GM12891 (cell line): ENCODE data around the gene HNRNPM.

Source experiments
- PAX5 ChIP-seq: IDR thresholded peaks from 2 replicates; pipeline ENCODE4 v1.6.1; 2011; ENCODE audit warnings: low read length, moderate library complexity, mild to moderate bottlenecking; ENCODE audit not compliant: insufficient read depth, severe bottlenecking
- POLR2A ChIP-seq: IDR thresholded peaks from 2 replicates; pipeline ENCODE4 v1.6.1; 2011; ENCODE audit warnings: low read depth, low read length, control low read depth
- POLR2AphosphoS5 ChIP-seq: IDR thresholded peaks from 2 replicates; pipeline ENCODE4 v1.6.1; 2011; ENCODE audit warnings: low read depth, low read length, control low read depth
- SPI1 ChIP-seq: IDR thresholded peaks from 2 replicates; pipeline ENCODE4 v1.6.1; 2011; ENCODE audit warnings: low read depth, low read length, control low read depth
- TAF1 ChIP-seq: IDR thresholded peaks from 2 replicates; pipeline ENCODE4 v1.6.1; 2011; ENCODE audit warnings: low read depth, low read length, control low read depth

DNA sequence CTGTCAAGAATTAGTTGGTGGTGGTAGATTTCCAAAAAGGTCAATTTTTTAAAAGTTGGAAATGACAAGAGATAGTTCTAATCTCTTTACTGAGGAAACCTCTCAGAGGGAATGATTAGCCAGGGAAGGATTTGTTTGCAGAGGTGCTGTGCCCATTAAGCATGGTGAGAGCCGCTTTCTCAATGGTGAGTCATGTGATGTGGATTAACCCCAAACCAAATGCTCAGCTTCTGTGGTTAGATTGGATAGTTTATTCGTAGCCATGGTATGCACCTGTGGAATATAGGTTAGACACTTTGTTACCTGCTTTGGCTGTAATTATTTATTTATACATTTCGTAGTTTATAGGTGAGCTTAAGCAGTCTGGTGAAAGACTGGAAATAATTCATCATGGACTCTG, 7.1 kb downstream of the HNRNPM start:
- TF ChIP-seq POLR2A = no peak
- no peak for TF ChIP-seq POLR2AphosphoS5
- no peak for TF ChIP-seq TAF1
- TF ChIP-seq SPI1 = no peak
- TF ChIP-seq PAX5 = no peak
